HepG2 (cell line): ENCODE measurements around the gene RIPOR1. TPM values are rescaled to one million over a fixed set of nuclear protein-coding genes. Genes with fewer than 3 reads are reported as not detected.

Source experiments
- ATAC-seq: fragments of 200-7000 bp; cut with Tn5 transposase; 3 replicates; pipeline ENCODE4 v1.9.1; 2020; ENCODE audit warnings: mild to moderate bottlenecking, moderate library complexity
- BruUV-seq: library from RNA; stranded (reverse); fragments of 400-500 nt; replicated peaks from 2 replicates; lab custom pipeline; 2021; lab: Mats Ljungman, UMichigan
- CTCF ChIA-PET: fragments of 300-600 bp; formaldehyde crosslinking; extraction: SDS; loops from one replicate; lab custom pipeline; 2021; ENCODE audit warnings: low total read pairs, inconsistent platforms, low intra/inter-chr PET ratio; lab: Yijun Ruan, JAX
- POLR2A ChIA-PET: fragments of 350-600 bp; sonication (Branson Sonifier 250); formaldehyde crosslinking; loops from one replicate; lab custom pipeline; 2020; ENCODE audit warnings: antibody characterized with exemption, inconsistent platforms; lab: Yijun Ruan, JAX
- DNase-seq: peaks from one replicate; pipeline ENCODE4 v3.0.0-alpha.2; 2015; ENCODE audit warnings: low spot score
- FAIRE-seq: peaks from 3 replicates; lab custom pipeline; 2011; peaks lifted over from hg19 to GRCh38; lab: Jason Lieb, UNC
- H2AFZ ChIP-seq: one replicate; pipeline ENCODE4 v1.6.1; 2011; ENCODE audit warnings: low read length, inconsistent platforms
- H3K27ac ChIP-seq: fragments of 300-600 bp; 3 replicates; pipeline ENCODE4 v1.8.0; 2011; ENCODE audit warnings: mixed run types, mild to moderate bottlenecking, mixed read lengths, low read length, inconsistent platforms; ENCODE audit not compliant: insufficient read depth; ENCODE audit errors: extremely low read length
- H3K27me3 ChIP-seq, 2 experiments: fragments of 200-600 bp in 1 of 2; 2 replicates in 1 of 2; 3 replicates in 1 of 2; pipeline versions ENCODE4 v1.6.0 to v1.8.0; 2011; ENCODE audit warnings: low read length in 2 of 2, mild to moderate bottlenecking in 2 of 2, moderate library complexity in 2 of 2, inconsistent platforms in 1 of 2; ENCODE audit not compliant: insufficient read depth in 2 of 2, control insufficient read depth in 1 of 2
- H3K36me3 ChIP-seq, 2 experiments: fragments of 200-600 bp in 1 of 2; replicated peaks in 1 of 2; 2 replicates in 1 of 2; 3 replicates in 1 of 2; pipeline versions ENCODE4 v1.5.1 to v1.8.0; 2011; ENCODE audit warnings: low read length in 2 of 2, inconsistent platforms in 1 of 2; ENCODE audit not compliant: insufficient read depth in 2 of 2, control insufficient read depth in 1 of 2
- H3K4me1 ChIP-seq: 2 replicates; pipeline ENCODE4 v1.5.1; 2012; ENCODE audit warnings: low read length, inconsistent platforms; ENCODE audit not compliant: insufficient read depth
- H3K4me2 ChIP-seq: 2 replicates; pipeline ENCODE4 v1.6.0; 2011; ENCODE audit warnings: low read depth, low read length, inconsistent platforms
- H3K4me3 ChIP-seq, 3 experiments: fragments of 200-600 bp in 1 of 3; sonication (generic), shearing (Covaris generic) in 1 of 3; replicated peaks in 1 of 3; 2 replicates each; pipeline ENCODE4 v1.5.1; 2011 to 2016; ENCODE audit warnings: low read length in 3 of 3, inconsistent platforms in 2 of 3, low read depth in 2 of 3, mild to moderate bottlenecking in 2 of 3, control low read depth in 1 of 3, mixed read lengths in 1 of 3; ENCODE audit not compliant: insufficient read depth in 1 of 3
- H3K79me2 ChIP-seq: one replicate; pipeline ENCODE4 v1.6.1; 2011; ENCODE audit warnings: low read length, inconsistent platforms; ENCODE audit not compliant: insufficient read depth
- H3K9ac ChIP-seq: 2 replicates; pipeline ENCODE4 v1.6.0; 2011; ENCODE audit warnings: mild to moderate bottlenecking, low read depth, low read length, inconsistent platforms; ENCODE audit not compliant: insufficient read depth
- H3K9me3 ChIP-seq: 2 replicates; pipeline ENCODE4 v1.5.1; 2012; ENCODE audit warnings: mild to moderate bottlenecking, low read length
- H4K20me1 ChIP-seq: 2 replicates; pipeline ENCODE4 v1.6.0; 2011; ENCODE audit warnings: inconsistent platforms, mild to moderate bottlenecking, low read length, moderate library complexity; ENCODE audit not compliant: insufficient read depth
- ATF7-NPFF ChIP-seq: sonication (generic); formaldehyde crosslinking; IDR thresholded peaks from 2 replicates; pipeline ENCODE4 v1.8.1; 2023; ENCODE audit warnings: mild to moderate bottlenecking, low read depth, missing genetic modification reagents, moderate library complexity
- BHLHE40 ChIP-seq: IDR thresholded peaks from 2 replicates; pipeline ENCODE4 v1.6.1; 2011; ENCODE audit warnings: low read length, improper control_type of control experiment
- ELF4 ChIP-seq: sonication (generic); formaldehyde crosslinking; IDR thresholded peaks from 2 replicates; pipeline ENCODE4 v1.5.0; 2020; ENCODE audit warnings: missing genetic modification reagents, mild to moderate bottlenecking, moderate library complexity, borderline replicate concordance
- FLYWCH1 ChIP-seq: sonication (generic); formaldehyde crosslinking; IDR thresholded peaks from 2 replicates; pipeline ENCODE4 v1.8.1; 2023; ENCODE audit warnings: mild to moderate bottlenecking, missing genetic modification reagents
- IRX3 ChIP-seq: sonication (generic); formaldehyde crosslinking; IDR thresholded peaks from 2 replicates; pipeline ENCODE4 v1.8.1; 2023; ENCODE audit warnings: mild to moderate bottlenecking, low read depth, missing genetic modification reagents, borderline replicate concordance
- KDM5A ChIP-seq: fragments of 200-600 bp; sonication (generic); IDR thresholded peaks from 2 replicates; pipeline ENCODE4 v1.7.0; 2018; ENCODE audit warnings: antibody characterized with exemption, mild to moderate bottlenecking, low read length, borderline replicate concordance
- MED8 ChIP-seq: sonication (generic); formaldehyde crosslinking; IDR thresholded peaks from 2 replicates; pipeline ENCODE4 v1.8.1; 2023; ENCODE audit warnings: mild to moderate bottlenecking, missing genetic modification reagents; ENCODE audit not compliant: insufficient replicate concordance
- NFE2L2 ChIP-seq: fragments of 150-350 bp; IDR thresholded peaks from 2 replicates; pipeline ENCODE4 v1.6.1; 2014; ENCODE audit warnings: low read length
- SKI ChIP-seq: fragments of 450-650 bp; IDR thresholded peaks from one replicate; pipeline ENCODE4 v1.6.1; 2018; ENCODE audit warnings: mild to moderate bottlenecking; ENCODE audit not compliant: partially characterized antibody
- TERF1 ChIP-seq: sonication (generic); formaldehyde crosslinking; IDR thresholded peaks from 2 replicates; pipeline ENCODE4 v1.8.0; 2022; ENCODE audit warnings: mild to moderate bottlenecking, missing genetic modification reagents, moderate library complexity
- THAP11 ChIP-seq: IDR thresholded peaks from 2 replicates; pipeline ENCODE4 v1.6.1; 2016; ENCODE audit warnings: missing biosample characterization, missing genetic modification reagents
- YY1 ChIP-seq: IDR thresholded peaks from 2 replicates; pipeline ENCODE4 v1.6.1; 2011; ENCODE audit warnings: low read length, low read depth, moderate library complexity, mild to moderate bottlenecking; ENCODE audit not compliant: insufficient read depth, insufficient replicate concordance
- ZBTB25 ChIP-seq: IDR thresholded peaks from 2 replicates; pipeline ENCODE4 v1.6.1; 2018; ENCODE audit warnings: missing genetic modification reagents
- ZNF160 ChIP-seq: sonication (generic); formaldehyde crosslinking; IDR thresholded peaks from 2 replicates; pipeline ENCODE4 v1.8.0; 2022; ENCODE audit warnings: mild to moderate bottlenecking, inconsistent platforms, missing genetic modification reagents
- ZNF224 ChIP-seq: sonication (generic); formaldehyde crosslinking; IDR thresholded peaks from 2 replicates; pipeline ENCODE4 v1.5.0; 2020; ENCODE audit warnings: mild to moderate bottlenecking, missing genetic modification reagents
- ZNF329 ChIP-seq: sonication (generic); formaldehyde crosslinking; IDR thresholded peaks from 2 replicates; pipeline ENCODE4 v1.9.0; 2021; ENCODE audit warnings: low read depth, mild to moderate bottlenecking, missing genetic modification reagents
- ZNF34 ChIP-seq: sonication (generic); formaldehyde crosslinking; IDR thresholded peaks from 2 replicates; pipeline ENCODE4 v1.4.0; 2020; ENCODE audit warnings: mild to moderate bottlenecking, missing genetic modification reagents, borderline replicate concordance
- ZNF850 ChIP-seq: sonication (generic); formaldehyde crosslinking; conservative IDR thresholded peaks from 2 replicates; pipeline ENCODE4 v1.9.0; 2021; ENCODE audit warnings: mild to moderate bottlenecking, missing genetic modification reagents
- ZSCAN22 ChIP-seq: sonication (generic); formaldehyde crosslinking; IDR thresholded peaks from 2 replicates; pipeline ENCODE4 v1.4.0; 2020; ENCODE audit warnings: mild to moderate bottlenecking, missing genetic modification reagents
- WGBS: methylation state at CpG from one replicate; pipeline ENCODE4 v1.1.6; 2017; ENCODE audit warnings: low lambda C conversion rate; 5-methylcytosine and 5-hydroxymethylcytosine counted together
- in situ Hi-C: cut with HindIII; loops from 2 replicates; pipeline ENCODE4 v1.10.0; 2017; ENCODE audit warnings: low pct_unique_long_range_greater_than_20kb; ENCODE audit not compliant: extremely low pct_ligation_motif_present
- intact Hi-C: fragments of 100-400 bp; cut with micrococcal nuclease; formaldehyde crosslinking; loops from one replicate; pipeline ENCODE4 v1.10.0; 2022; ENCODE audit not compliant: unreplicated experiment
- polyA plus RNA-seq, 8 experiments: library from polyadenylated mRNA; depleted of rRNA in 3 of 8; stranded (reverse) in 7 of 8; unstranded in 1 of 8; fragments of >200 nt; fragmentation: Illumina TruSeq in 4 of 8; extraction: Trizol in 4 of 8; gene quantifications; 2 replicates each; pipeline versions ENCODE4 v1.2.1 to v1.2.3, GENCODE V29; 2011 to 2016; ENCODE audit warnings: low read depth in 4 of 8, missing spikeins in 1 of 8, mixed read lengths in 1 of 8; ENCODE audit not compliant: insufficient read depth in 1 of 8
- total RNA-seq, 5 experiments: library from RNA; depleted of rRNA; stranded (reverse); fragments of >200 nt; fragmentation: Illumina TruSeq; extraction: Trizol; gene quantifications; 2 replicates each; pipeline ENCODE4 v1.2.3, GENCODE V29; 2016; ENCODE audit warnings: low read depth in 1 of 5
- TF ChIP-seq, protein P1 (sequence below): sonication (generic); formaldehyde crosslinking; IDR thresholded peaks from 2 replicates; pipeline ENCODE4 v1.8.0; 2022; ENCODE audit warnings: low read depth, missing genetic modification reagents

RIPOR1 gene
- total and polyA plus RNA-seq, 2 of the 13 experiments (the other 11 are each of a cell fraction or from before 2014, with no cell fraction given) = 4.6 to 8.1 TPM

- in situ Hi-C loops = no loop called here
- intact Hi-C loops = loop anchor here (1.0 to 5.0 kb wide), 3 partner anchors 15 to 80 kb away; no protein-coding TSS in a partner anchor
- Histone ChIP-seq H3K4me1 (peaks cover 45% of the 10 kb centered on the region), H3K4me3 (peak within 1 kb of the TSS; percentile 94 to 99 (median 95)), H3K36me3 (no peaks in the 10 kb centered on the region), H3K4me2 (peak within 1 kb of the TSS; percentile 91), H3K9me3 (no peaks in the 10 kb centered on the region), H4K20me1 (no peaks in the 10 kb centered on the region; the same call in 1 of the 2 replicates), H2AFZ (peak within 1 kb of the TSS; percentile 16), H3K27me3 (no peaks in the 10 kb centered on the region; a peak in 1 of 5 replicates), H3K27ac (peak within 1 kb of the TSS; percentile 99), H3K79me2 (peaks cover 49% of the 10 kb centered on the region), H3K9ac (peak within 1 kb of the TSS; percentile 100)
- WGBS = 0% methylated on average over 13 of the region's 62 CpGs
- no peak for FAIRE-seq
- BruUV-seq = no TSS peak
- CTCF ChIA-PET = interaction anchor here (0.6 to 3.6 kb wide), 5 partner anchors 16 to 106 kb away, joined by 3 to 33 read pairs (median 7); partner anchors contain the start of gene CARMIL2
- peak; percentile 70 for DNase-seq
- POLR2A ChIA-PET = interaction anchor here (0.7 to 3.4 kb wide), 22 partner anchors 9 to 404 kb away, joined by 3 to 28 read pairs (median 4); partner anchors contain the start of genes ACD, C16orf86, ENKD1 and GFOD2
- ATAC-seq = peak; percentile 35
- TF ChIP-seq FLYWCH1 (CRISPR knock-in tag) (0 out of 2 replicates have a peak, but pooled peaks have one; percentile 4), ZNF160 (CRISPR knock-in tag) (0 out of 2 replicates have a peak, but pooled peaks have one; percentile 8), ZBTB25 (CRISPR knock-in tag) (peak; percentile 13; the same call in 1 of the 2 replicates), KDM5A (peak; percentile 92), TERF1 (CRISPR knock-in tag) (peak; percentile 59; the same call in 1 of the 2 replicates), ZNF34 (CRISPR knock-in tag) (0 out of 2 replicates have a peak, but pooled peaks have one; percentile 10), MED8 (no peak), ELF4 (CRISPR knock-in tag) (no peak), ATF7-NPFF (CRISPR knock-in tag) (no peak), SKI (peak; percentile 79), YY1 (peak; percentile 95), ZNF329 (CRISPR knock-in tag) (no peak), BHLHE40 (peak; percentile 42; the same call in 1 of the 2 replicates), ZSCAN22 (CRISPR knock-in tag) (no peak), ZNF850 (no peak), ZNF224 (CRISPR knock-in tag) (no peak), IRX3 (CRISPR knock-in tag) (peak; percentile 83; the same call in 1 of the 2 replicates), THAP11 (CRISPR knock-in tag) (peak; percentile 2; the same call in 1 of the 2 replicates), NFE2L2 (no peak)
- TF ChIP-seq, protein P1, sequence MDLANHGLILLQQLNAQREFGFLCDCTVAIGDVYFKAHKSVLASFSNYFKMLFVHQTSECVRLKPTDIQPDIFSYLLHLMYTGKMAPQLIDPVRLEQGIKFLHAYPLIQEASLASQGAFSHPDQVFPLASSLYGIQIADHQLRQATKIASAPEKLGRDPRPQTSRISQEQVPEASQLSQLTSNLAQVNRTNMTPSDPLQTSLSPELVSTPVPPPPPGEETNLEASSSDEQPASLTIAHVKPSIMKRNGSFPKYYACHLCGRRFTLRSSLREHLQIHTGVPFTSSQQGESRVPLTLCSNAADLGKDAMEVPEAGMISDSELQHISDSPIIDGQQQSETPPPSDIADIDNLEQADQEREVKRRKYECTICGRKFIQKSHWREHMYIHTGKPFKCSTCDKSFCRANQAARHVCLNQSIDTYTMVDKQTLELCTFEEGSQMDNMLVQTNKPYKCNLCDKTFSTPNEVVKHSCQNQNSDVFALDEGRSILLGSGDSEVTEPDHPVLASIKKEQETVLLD (CRISPR knock-in tag) = peak; percentile 94
Measured at GRCh38 chr16:67562526-67562917, 33.9 kb downstream of the RIPOR1 start, which contains the start of gene CTCF. TSS of gene CTCF (plus strand) at chr16:67562526. CDS start at chr16:67610833, 48,307 bp downstream.
